Stimulated activated CD4-positive, alpha-beta T cell treated with anti-CD3 and anti-CD28 coated beads, Interleukin-1b, Interleukin-23, amount 100 ng/mL, for 1 hour (primary cell): ENCODE results near the gene ABCB6.

Source experiments
- DNase-seq, 2 donors: peaks; one replicate each; pipeline ENCODE4 v3.0.0-alpha.2; 2020; ENCODE audit warnings: low read depth in 2 of 2

The ABCB6 gene

DNA sequence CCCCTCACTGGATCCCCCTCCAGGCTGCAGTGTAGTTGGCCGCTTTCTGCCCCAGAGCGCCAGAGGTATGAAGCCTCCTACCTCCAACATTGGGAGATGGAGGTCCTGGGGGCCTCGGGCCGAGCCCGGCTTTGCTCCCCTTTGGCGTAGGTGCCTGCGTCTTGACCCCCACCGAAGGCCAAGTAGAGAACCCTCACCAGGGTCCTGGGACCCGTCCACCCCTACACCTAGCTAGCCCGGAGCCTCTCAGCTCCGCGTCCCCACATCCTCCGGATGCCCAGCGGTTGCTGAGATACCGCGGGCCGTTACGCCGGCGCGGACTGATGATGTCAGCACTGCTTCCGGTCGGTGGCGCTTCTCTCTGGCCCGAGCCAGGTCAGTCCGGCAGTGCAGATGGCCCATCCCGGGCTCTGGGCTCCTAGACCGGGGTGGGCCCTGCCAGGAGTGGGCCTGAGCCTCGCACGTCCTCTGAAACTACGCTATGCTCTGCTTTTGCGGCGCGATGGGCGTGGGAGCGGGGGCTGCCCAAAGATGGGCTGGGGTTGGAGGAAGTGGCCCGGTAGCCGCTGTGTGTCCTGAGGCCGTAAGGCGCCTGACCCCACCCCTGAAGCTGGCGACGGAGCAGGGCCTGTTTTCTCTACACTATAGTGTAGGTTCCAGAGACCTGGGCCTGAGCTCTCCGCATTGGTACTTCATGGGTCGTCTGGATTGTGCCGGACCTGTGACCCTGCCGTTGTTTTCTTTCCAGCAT, 26.6 kb upstream of the ABCB6 start, which contains the start of the genes GLB1L and STK16:
Gene GLB1L (minus strand): TSS at position 297 of the 751 bp plus-strand sequence. CDS start 1,871 bp downstream, outside the sequence.
Gene STK16 (plus strand): TSS at position 332 of the 751 bp plus-strand sequence. CDS start 521 bp downstream, outside the sequence.
- DNase-seq = peak; percentile 69 to 76

DNA sequence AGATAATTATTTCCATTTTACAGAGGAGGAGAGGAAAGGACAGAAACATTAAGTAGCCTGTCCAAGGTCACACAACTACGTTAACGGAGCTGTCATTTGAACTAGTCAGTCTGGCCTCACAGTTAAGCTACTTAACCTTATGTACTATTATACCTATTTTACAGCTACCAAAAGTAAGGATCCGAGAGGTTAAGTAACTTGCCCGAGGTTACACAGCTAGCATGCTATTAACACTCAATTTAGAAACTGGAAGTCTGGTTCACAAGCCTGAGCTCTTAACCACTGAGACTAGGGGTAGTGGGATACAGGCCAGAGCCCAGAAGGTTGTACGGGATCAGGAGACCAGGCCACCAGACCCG, 26.0 kb upstream of the ABCB6 start:
- no peak for DNase-seq

DNA sequence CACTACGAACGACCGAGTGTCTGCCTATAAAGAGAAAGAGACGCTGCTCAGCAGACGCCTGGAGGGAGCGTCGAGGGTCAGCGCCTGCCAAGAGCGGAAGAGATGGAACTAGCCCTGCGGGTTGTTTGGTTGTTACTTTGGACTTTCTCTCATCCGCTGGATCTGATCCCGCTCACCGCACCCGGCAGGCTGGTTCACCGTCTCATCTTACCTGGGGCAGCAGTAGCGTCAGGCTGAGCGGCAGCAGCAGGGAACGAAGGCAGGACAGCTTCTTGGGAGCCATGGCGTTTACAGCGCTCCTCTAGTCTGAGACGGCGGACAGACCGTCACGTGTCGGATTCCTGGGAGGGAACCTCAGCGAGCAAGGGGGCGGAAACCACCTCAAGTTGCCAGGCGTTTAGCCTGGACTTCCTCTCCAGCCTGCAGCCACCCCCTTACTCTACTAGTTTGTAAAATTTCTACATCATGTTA, 24.6 kb upstream of the ABCB6 start:
- DNase-seq = no peak

DNA sequence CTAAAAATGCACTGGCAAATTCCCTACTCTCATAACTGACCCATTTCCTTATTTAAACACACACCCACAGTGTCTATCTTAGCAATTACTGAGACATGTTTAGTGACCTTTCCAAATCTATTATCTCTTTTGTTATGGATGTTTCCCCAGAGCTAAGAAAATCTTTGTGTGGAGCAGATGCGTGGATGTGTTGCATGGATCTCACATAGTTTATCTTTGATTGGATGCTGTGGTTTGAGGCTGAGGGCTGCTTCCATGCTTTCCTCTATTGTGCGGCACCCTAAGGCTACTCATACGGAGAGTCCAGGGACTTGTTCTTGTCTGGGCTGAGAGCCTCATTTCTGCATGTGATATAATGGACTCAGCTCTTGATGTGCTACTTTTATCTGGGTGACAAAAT, 15.6 kb upstream of the ABCB6 start:
- DNase-seq = no peak

DNA sequence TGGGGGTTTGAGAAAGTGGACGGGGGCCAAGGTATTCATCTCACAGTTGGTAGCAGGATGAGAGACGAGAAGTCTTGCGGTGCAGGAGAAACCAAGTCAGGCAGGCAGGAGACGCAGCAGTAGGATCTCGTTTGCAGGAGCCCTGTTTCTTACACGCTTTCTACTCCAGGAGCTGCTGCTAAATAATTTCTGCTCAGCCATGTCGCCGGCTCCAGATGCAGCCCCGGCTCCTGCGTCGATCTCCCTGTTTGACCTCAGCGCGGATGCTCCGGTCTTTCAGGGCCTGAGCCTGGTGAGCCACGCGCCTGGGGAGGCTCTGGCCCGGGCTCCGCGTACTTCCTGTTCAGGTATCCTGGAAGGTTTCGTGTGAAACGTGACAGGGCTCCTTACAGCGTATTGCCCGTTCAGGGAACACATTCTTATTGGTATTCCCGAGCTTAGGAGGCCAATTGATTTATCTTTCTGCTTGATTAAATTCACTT, 11.3 kb upstream of the ABCB6 start:
- no peak for DNase-seq

DNA sequence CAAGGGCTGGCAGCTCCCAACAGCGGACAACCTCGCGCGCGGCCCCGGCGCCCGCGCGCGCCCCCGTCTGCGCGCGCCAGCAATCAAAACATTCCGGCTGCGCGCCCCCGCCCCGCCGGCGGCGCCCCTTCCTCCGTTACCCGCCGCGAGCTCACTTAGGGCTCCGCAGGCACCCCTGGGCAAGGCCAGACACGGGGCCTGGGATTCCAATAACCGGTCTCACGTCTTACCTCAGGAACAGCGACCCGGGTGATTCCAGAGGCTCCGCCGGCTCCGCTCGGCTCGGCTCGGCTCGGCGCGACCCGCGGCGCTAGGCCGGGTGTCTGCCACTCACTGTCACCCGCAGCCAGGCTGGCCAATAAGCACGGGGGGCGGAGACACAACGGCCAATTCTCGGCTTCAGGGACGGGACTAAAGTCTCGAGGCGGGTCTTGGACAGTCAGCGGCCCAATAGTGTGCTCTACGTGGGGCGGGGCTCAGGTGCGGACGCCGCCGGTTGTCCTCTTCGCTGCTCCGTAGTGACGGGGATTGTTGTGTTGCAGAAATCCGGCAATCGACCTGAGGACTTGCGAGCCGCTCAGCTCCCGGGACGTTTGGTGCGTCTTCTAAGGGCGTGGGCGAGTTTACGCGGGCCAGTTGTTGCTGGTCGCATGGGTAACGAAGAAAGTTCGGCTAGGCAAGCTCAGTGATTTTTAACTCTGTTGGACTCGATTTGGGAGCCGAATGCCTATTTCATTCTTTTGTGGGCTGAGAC, 10.7 kb upstream of the ABCB6 start, which contains the start of the genes ANKZF1 and ATG9A:
Gene ANKZF1 (plus strand): TSS at position 502 of the 754 bp plus-strand sequence. CDS start 452 bp downstream, outside the sequence.
Gene ATG9A (minus strand): TSS at position 332 of the 754 bp plus-strand sequence. CDS start 1,612 bp downstream, outside the sequence.
- DNase-seq = peak; percentile 93 to 95

DNA sequence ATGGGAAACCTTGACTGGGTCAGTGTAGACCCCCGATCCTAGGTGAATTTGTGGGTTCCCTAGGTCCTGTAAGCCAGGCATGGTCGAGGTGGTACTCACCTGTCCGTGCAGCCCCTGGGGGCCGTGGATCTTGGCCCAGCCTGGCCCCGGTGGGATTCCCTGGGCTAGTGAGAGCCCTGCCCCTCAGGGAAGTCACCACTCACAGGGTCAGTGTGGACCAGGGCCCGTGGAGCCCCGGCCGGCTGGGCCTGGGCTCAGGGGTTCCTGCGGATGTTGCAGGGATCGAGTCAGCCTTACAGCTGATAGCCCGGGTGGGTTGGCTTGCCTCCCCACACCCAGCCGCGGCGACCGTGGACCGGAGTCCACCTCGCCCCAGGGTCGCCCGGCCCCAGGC, 10.2 kb upstream of the ABCB6 start:
- DNase-seq = no peak

DNA sequence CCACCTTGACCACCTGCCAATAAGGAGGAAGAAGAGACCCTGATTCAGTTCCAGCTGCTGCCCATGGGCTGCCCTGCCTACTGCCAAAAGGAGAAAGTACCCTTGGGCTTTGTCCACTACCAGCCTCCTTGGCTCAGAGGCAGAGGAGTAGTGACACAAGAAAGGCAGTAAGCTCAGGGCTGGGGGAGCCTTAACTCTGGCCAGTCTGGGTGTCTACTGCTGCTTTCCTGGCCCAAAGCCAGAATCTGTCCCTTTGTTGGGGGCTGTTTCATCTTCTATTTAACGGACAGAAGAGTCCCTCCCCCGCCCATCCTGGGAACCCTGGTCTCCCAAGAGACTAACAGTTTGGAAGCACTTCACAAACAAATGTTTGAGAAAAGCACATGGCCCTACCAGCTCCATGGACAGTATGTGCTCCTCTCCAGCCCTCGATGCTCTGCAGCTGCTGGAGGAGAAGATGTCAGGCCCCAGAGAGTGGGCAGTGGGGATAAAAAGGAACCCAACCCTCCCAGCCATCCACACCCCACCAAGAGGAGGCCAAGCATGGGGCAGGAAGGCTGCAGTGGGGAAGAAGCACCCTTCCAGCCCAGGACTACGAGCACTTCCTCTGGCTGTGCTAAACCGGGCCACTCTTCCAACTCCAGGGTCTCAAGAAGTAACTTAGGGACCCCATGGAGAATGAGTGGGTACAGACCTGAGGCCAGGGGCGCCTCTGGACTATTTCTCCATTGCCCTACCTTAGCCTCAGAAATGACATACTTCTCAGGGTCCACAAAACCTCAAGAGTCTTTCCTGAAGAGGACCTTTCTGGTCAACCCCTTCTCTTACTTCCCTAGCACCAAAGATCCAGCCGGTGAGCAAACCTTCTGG, 9.5 kb upstream of the ABCB6 start:
- no peak for DNase-seq

DNA sequence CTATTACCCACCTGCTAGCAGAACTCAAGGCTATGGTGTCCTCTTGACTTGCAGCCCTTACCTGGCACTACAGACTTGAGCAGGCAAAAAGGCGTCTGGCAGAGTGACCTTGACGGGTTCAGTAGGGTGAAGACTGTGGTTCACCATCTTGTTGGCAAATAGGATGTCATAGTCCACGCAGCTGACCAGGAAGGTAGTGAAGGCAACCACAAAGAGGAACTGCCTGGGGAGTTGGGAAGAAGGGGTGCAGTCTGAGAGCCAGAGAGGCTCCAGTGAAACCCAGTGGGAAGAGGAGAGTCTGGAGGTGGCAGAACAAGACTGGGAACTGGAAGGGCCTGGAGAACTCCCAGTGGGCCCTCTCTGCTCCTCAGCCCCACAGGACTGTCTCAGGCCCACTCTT, 6.6 kb upstream of the ABCB6 start:
- DNase-seq = no peak

DNA sequence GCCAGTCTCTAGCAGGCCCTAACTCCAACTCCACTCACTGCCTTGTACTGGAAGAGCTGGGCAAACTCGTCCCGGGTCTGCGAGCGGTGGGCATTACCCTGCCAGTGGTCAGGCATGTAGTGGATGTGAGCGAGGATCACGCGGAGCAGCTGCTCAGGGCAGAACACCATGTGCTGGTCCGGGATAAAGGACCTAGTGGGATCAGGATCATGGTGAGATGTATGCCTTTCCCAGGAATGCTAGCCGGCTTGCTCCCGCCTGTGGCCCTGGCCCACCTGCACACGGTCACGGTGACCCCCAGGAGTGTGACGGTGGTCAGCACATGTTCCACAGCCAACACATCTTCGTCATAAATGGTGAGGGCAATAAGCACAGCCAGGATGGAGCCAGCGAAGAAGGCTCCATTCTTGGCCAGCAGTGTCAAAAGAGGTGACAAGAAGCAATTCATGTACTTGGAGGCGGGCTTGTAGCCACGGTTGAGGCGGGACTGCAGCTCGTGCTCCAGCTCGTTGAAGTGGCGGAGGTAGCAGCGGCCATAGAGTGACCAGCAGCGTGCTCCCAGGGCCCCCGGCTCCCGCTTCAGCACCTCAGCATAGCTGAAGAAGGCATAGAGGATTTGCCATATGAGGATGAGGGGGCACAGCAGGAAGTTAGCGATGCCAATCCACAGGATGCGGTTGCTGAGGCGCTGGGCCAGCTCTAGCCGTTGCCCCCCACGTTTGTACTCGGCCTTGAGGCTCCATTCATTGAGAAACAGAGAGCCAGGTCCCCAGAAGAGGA, 5.3 kb upstream of the ABCB6 start:
- DNase-seq = no peak

DNA sequence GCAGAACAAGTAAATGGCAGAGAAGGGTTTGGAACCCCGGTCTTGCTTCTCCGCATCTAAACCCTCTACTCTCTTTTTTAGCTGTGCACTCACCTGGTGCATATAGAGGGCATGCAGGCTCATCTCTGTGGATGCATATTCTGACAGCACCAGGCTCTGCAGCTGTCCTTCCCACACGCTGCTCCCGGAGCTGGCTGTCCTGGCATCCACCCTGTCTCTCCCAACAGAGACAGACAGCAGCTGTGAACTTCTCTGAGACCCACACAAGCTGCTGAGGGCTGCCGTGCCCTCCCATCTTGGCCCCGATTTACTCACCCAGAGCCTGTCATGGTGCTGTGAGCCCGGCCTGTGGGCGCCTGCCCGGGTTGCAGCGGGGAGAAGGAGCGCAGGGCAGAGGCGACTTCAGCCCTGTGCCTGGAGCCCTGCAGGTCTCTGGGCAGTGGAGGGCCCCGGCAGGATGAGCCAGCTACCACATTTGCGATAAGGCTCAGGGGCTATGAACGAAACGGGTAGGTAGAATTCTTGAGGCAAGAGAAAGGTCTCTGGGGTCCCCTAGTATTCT, 3.3 kb upstream of the ABCB6 start:
- DNase-seq = no peak

DNA sequence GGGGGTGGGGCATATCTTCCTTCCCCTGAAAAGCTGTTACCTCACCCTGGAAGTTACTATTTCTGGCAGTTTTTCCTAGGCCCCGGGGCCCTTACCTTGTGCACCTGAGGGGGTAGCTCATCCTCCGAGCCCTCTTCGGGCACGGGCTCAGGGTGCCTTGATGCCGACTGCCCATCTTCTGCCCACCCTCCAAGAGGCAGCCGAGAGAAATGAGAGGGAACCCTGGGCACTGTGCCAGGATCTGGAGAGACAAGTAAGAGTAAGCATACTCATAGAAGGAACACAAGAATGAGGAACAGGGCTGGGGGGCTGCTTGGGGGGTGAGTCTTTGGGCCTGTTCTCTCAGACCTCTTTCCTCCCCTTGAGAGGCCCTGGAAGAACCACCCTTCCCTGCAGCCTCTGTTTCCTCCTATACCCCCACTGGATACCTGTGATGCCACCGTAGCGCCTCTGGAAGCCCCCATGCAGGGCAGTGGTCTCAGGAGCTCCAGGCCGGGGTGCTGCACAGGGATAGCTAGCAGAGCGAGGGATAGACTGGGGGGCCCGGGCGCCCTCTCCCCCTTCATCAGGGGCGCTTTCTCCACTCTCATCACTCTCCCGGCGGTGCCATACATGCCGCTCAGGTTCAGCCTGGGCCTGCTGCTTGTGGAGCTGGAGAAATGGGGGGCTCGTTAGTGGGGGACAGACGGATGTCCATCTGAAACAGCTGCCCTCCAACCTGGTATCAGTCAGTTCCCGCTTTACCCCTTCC, 2.1 kb upstream of the ABCB6 start:
- no peak for DNase-seq

DNA sequence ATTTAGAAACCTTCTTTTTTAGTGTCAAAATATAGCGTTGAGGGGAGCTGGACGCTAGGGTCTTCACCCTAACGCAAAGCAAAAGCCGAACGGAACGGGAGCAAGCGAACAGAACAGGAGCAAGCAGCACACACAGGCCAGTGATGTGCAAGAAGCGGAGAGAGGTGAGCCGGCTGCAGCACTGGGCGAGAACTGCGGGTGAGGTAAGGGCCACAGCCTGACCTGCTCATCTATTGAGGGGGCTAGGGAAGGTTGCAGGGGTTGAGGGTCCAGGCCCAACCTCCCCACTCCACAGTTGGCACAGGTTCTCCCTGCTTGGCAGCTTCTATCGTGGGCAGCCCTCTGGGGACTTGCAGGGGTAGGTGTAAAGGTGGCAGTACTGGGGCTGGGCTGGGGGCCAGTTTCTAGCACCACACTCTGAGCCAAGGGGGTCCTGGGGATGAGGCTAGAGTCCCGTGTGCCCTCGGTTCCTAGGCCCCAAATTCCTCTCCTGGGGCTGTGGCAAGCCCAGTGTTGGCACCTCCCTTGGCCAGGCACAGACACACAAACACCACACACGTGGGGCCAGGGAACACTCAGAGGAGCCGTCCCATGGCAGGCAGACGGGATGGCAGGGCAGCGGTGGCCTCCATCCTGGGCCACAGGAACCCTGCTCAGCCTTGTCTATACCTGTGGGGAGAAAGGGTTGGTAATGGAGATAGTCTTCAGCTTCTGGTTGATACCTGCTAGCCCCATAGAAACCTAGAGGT, 1.2 kb upstream of the ABCB6 start:
- DNase-seq = no peak

DNA sequence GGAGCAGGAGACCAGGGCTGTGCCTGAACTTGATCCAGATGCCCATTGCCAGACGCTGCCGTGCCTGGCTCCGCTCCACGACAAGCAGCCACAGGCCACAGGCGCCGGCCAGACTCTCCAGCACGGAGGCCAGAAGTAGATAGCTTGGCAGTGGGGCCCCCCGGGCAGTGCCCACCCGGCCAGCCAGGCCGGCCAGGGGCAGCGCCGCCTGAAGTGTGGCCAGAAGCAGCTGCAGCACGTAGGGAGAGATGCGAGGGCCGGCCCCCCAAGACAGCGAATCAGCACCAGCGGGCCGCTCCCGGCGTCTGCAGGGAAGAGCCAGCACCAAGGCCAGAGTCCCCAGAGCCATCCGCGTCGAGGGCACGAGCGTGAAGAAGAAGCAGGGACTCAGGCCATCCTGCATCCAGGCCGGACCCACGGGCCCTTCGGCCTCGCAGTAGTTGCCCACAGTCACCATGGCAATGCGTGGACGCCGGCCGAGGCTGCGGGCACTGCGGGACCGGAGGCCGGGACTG, 484 bp downstream of the ABCB6 start:
- DNase-seq = no peak

DNA sequence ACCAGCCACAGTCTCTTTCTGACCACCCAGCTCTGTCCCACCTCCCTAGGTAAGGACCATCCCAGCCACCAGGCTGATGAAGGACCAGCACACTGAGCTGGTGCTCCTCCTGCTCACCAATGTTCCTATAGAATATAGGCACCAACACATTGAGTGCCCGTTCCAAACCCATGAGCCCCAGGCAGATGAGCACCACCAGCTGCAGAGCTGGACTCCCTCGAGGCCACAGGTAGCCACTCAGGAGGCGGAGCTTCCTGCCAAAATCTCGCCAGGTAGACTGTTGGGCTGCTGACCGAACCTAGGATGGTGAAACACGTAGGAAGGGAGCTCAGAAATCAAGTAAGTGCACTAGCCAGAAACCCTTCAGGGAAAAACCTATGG, 2.2 kb downstream of the ABCB6 start:
- DNase-seq = no peak

DNA sequence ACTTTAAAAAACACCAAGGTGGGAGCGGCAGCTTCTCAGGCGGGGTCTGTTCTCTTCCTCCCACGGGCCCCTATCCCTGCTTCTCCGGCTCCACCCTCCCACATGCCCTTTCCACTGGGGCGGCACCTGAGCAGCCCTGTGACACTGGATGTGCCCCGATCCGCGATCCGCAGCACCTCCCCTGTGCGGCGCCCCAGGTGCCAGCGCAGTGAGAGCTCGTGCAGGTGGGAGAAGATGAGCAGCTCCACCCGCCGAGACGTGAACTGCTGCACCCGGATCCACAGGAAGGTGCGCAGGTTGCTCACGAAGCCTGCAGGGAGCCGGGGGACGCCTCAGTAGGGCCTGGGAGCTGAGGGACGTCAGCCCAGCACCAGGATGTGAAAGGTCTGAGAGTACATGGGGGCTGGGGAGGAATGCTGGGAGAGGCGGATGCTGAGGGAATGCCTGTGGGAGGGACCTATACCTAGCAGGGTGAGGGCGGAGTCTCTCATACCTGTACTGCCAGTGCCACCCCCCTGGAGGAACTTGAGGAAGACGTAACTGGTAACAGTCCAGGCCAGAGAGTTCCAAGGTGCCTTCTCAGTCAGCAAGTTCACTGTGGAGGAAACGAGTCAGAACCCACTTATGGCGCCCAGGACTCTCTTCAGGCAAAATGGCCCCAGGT, 2.8 kb downstream of the ABCB6 start:
- DNase-seq = no peak

DNA sequence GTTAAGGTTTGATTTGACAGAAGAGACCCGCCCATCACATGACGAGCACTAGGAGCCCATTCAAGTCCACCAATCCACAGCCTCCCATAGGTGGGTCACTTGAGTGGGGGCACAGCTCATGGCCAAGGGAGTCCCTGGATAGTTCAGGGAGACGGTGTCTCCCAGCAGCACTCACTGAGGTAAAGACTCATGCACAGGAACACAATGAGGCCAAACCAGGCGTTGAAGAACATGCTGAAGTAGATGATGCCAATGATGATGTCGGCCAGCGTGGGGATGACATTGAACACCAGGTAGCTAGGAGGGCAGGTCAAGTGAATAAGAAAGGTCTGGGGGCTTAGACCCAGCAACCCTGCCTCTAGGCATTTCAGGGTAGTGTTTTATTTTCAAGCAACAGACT, 4.0 kb downstream of the ABCB6 start:
- DNase-seq = no peak

DNA sequence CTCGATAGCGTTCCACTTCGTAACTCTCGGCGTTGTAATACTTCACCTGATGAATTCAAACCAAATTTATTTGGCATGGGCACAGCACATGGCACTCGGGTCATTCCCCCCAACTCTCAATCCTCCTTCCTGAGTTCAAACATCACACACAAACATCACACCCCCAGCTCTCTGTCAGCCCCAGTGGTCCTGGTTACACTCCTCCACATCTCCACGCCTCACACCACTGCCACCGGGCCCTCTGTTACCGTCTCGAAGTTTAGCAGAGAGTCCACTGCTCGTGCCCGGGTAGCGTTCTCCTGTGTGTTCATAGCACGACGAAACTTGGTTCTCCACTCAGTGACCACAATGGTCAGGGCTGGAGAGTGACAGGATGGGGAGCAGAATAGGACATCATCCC, 4.6 kb downstream of the ABCB6 start:
- DNase-seq = no peak
